ENCODE measurements around the gene DECR2.
"Not testable (repeated sequence)": the region's sequence is repeated elsewhere in the genome, so short reads cannot be mapped to it uniquely, and the experiment has no call there.

Gene DECR2

DNA sequence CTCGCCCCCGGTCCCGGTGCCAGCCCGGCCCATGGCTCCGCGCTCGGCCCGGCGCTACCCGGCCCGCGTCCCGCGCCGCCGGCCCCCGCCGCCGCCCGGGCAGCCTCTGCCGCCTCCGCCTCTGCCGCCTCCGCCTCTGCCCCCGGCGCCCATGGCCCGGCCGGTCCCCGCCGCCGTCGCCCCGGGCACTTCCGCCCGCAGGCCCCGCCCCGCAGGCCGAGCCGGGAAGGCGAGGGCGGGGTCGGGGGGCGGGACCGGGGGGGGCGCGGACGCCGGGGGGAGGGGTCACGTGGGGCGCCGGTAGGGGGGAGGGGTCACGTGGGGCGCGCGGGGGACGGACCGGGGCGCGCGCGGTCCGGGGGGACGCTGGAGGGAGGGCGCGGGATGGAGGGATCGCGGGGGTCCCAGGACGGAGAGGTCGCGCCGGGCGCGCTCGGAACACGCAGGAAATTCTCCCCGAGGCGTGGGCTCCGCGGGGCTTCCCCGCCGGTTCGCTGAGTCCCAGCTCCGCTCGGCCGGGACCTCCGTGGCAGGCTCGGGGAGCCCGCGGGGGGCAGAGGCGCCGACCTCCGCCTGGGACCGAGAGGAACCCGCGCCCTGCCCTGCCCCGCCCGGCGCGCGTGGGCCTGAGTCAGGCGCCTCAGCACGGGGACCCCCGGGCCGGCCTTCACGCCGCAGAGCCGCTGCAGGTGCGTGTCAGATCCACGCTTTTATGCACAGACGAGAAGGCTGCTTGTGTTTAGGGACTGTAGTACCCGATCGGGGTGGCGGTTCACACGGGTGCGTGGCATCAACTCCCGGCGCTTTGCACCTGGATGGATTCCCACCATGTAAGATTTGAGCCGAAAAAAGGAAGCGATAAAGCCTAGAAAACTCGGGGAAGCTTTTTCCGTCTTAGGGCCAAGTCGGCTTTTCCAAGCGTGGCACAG, 19.6 kb upstream of the DECR2 start, which contains the start of gene PGAP6:
Gene PGAP6, minus strand, starts transcription at position 190 of the 929 bp plus-strand sequence. Its CDS starts 157 bp downstream, at position 33.
- Histone ChIP-seq H3K4me1 (no peaks in the 10 kb centered on the region), H3K4me3 (ENCODE audit: low read depth, low read length) (peak within 1 kb of the TSS; percentile 68), H3K36me3 (no peaks in the 10 kb centered on the region; the same call in 1 of the 2 replicates), H3K9me3 (no peaks in the 10 kb centered on the region), H3K27me3 (no peaks in the 10 kb centered on the region)
- TF ChIP-seq, protein P1, sequence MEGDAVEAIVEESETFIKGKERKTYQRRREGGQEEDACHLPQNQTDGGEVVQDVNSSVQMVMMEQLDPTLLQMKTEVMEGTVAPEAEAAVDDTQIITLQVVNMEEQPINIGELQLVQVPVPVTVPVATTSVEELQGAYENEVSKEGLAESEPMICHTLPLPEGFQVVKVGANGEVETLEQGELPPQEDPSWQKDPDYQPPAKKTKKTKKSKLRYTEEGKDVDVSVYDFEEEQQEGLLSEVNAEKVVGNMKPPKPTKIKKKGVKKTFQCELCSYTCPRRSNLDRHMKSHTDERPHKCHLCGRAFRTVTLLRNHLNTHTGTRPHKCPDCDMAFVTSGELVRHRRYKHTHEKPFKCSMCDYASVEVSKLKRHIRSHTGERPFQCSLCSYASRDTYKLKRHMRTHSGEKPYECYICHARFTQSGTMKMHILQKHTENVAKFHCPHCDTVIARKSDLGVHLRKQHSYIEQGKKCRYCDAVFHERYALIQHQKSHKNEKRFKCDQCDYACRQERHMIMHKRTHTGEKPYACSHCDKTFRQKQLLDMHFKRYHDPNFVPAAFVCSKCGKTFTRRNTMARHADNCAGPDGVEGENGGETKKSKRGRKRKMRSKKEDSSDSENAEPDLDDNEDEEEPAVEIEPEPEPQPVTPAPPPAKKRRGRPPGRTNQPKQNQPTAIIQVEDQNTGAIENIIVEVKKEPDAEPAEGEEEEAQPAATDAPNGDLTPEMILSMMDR (IDR thresholded peaks at IDR 0.05; ENCODE audit: low read depth, low read length): no peak
- peak; percentile 75 for DNase-seq

DNA sequence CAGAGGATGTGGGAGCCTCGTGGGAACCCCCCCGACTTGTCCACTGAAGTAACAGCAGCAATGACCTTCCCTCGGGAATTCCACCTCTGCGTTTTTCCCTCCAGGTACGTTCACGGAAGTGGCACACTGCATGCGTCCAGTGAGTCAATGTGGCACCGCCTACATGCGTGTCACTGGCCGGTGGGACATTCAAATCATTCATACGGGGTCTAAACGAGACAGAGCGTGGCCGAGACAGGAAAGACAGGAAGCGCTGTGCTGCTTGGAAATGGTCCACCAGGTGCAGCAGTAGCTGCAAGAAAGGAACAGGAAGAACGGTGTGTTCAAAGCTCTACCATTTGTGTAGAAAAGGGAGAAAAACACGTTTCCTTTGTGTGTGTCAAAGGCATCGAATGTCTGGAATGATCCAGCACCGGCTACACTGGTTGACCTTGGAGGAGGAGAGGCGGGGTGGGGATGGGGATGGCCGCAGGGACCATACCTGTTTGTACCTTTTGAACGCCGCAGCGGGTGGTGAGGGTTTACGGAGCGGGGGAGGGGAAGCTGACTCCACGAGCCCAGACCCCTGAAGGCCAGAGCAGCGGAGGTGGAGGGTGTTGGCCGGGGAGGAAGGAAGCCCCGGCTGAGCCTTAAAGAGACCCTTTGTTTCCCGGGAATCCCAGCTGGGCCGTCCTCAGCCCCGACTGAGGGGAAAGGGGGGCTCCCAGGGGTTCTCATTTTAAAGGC, 18.2 kb upstream of the DECR2 start:
- no peaks in the 10 kb centered on the region for H3K9me3 ChIP-seq
- DNase-seq: peak; percentile 12
- no peak overlapping the region for H3K4me3 ChIP-seq (ENCODE audit: low read depth, low read length)
- TF ChIP-seq, protein P1 (IDR thresholded peaks at IDR 0.05; ENCODE audit: low read depth, low read length): no peak
- H3K27me3 ChIP-seq: no peaks in the 10 kb centered on the region
- no peaks in the 10 kb centered on the region for H3K4me1 ChIP-seq
- no peaks in the 10 kb centered on the region for H3K36me3 ChIP-seq

DNA sequence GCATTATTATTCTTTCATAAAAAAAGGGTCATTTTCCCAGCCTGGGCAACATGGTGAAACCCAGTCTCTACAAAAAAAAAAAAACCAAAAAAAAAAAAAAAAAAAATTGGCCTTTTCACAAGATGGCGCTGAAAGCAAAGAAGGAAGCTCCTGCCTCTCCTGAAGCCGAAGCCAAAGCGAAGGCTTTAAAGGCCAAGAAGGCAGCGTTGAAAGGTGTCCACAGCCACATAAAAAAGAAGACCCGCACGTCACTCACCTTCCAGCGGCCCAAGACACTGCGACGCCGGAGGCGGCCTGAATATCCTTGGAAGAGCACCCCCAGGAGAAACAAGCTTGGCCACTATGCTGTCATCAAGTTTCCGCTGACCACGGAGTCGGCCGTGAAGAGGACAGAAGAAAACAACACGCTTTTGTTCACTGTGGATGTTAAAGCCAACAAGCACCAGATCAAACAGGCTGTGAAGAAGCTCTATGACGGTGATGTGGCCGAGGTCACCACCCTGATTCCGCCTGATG, 15.0 kb upstream of the DECR2 start:
- Histone ChIP-seq H3K36me3 (no peaks in the 10 kb centered on the region), H3K27me3 (no peaks in the 10 kb centered on the region), H3K4me1 (no peaks in the 10 kb centered on the region), H3K4me3 (ENCODE audit: low read depth, low read length) (no peak overlapping the region), H3K9me3 (no peaks in the 10 kb centered on the region)
- DNase-seq: no peak
- TF ChIP-seq, protein P1 (IDR thresholded peaks at IDR 0.05; ENCODE audit: low read depth, low read length): no peak

DNA sequence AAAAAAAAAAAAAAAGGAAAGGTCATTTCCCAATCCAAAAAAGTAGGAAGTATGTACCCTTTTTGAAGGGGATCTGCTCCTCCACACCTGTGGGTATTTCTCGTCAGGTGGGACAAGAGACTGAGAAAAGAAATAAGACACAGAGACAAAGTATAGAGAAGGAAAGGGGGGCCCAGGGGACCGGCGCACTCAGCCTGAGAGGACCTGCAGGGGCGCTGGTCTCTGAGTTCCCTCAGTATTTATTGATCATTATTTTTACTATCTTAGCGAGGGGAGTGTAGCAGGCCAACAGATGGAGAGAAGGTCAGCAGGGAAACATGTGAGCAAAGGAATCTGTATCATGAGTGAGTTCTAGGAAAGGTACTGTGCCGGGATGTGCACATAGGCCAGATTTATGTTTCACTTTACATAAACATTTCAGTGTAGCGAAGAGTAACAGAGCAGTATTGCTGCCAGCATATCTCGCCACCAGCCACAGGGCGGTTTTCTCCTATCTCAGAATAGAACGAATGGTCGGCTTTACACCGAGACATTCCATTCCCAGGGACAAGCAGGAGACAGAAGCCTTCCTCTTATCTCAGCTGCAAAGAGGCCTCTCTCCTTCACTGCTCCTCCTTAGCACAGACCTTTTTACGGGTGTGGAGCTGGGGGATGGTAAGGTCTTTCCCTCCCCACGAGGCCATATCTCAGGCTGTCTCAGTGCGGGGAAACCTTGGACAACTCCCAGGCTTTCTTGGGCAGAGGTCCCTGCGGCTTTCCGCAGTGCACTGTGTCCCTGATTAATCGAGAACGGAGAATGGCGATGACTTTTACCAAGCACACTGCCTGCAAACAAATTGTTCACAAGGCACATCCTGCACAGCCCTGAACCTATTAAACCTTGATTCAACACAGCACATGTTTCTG, 13.7 kb upstream of the DECR2 start:
- not testable (repeated sequence) for H3K27me3 ChIP-seq; H3K36me3 ChIP-seq; H3K4me3 ChIP-seq (ENCODE audit: low read depth, low read length); H3K4me1 ChIP-seq; H3K9me3 ChIP-seq; DNase-seq

DNA sequence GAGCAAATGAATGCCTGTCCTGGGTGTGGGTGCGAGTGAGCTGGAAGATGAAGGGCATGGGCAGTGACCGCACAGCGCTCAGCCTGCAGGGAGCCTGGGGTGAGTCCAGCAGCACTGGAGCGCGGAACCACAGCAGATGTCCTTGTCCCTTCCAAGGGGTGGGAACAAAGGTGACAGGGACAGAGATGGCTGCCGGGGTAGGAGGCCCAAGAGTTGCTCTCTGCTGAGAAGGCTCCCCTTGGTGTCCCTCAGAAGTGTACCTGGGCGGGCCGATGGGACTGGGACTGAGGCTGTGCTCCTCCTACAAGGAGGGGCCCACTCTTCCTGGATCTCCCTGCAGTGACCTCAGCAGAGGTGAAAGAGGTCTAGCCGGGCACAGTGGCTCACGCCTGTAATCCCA, 12.3 kb upstream of the DECR2 start:
- TF ChIP-seq, protein P1 (IDR thresholded peaks at IDR 0.05; ENCODE audit: low read depth, low read length): no peak
- no peak for DNase-seq
- no peak overlapping the region for H3K4me3 ChIP-seq (ENCODE audit: low read depth, low read length)
- H3K36me3 ChIP-seq: no peaks in the 10 kb centered on the region
- no peaks in the 10 kb centered on the region for H3K9me3 ChIP-seq
- H3K4me1 ChIP-seq: no peaks in the 10 kb centered on the region
- no peaks in the 10 kb centered on the region for H3K27me3 ChIP-seq

DNA sequence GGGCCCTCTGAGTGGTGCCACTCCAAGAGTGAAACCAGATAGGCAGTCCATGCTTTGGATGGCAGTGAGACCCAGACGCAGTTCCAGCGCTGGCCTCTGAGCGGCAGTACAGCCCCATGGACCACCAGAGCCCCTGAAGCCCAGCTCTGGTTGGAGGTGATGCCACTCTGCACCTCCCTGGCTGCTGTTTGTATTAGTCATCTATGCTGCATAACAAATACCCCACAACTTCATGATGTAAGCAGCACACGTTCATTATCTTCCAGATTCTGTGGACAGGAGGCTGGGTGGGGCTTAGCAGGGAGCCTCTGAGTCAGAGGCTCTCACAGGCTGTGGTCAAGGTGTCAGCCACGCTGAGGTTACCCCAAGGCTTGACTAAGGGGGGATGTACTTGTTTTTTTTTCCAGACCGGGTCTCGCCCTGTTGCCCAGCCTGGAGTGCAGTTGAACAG, 9.8 kb upstream of the DECR2 start:
- TF ChIP-seq, protein P1 (IDR thresholded peaks at IDR 0.05; ENCODE audit: low read depth, low read length): peak; percentile 99
- DNase-seq: peak; percentile 85
- Histone ChIP-seq H3K9me3 (no peaks in the 10 kb centered on the region), H3K4me3 (ENCODE audit: low read depth, low read length) (no peak overlapping the region), H3K36me3 (no peaks in the 10 kb centered on the region), H3K27me3 (no peaks in the 10 kb centered on the region), H3K4me1 (0 out of 2 replicates have a peak, but pooled peaks cover 3% of the 10 kb centered on the region)
